ENCODE measurements around the gene GLB1L2.
"Not testable (repeated sequence)": the region's sequence is repeated elsewhere in the genome, so short reads cannot be mapped to it uniquely, and the experiment has no call there.

The GLB1L2 gene, protein sequence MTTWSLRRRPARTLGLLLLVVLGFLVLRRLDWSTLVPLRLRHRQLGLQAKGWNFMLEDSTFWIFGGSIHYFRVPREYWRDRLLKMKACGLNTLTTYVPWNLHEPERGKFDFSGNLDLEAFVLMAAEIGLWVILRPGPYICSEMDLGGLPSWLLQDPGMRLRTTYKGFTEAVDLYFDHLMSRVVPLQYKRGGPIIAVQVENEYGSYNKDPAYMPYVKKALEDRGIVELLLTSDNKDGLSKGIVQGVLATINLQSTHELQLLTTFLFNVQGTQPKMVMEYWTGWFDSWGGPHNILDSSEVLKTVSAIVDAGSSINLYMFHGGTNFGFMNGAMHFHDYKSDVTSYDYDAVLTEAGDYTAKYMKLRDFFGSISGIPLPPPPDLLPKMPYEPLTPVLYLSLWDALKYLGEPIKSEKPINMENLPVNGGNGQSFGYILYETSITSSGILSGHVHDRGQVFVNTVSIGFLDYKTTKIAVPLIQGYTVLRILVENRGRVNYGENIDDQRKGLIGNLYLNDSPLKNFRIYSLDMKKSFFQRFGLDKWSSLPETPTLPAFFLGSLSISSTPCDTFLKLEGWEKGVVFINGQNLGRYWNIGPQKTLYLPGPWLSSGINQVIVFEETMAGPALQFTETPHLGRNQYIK

DNA sequence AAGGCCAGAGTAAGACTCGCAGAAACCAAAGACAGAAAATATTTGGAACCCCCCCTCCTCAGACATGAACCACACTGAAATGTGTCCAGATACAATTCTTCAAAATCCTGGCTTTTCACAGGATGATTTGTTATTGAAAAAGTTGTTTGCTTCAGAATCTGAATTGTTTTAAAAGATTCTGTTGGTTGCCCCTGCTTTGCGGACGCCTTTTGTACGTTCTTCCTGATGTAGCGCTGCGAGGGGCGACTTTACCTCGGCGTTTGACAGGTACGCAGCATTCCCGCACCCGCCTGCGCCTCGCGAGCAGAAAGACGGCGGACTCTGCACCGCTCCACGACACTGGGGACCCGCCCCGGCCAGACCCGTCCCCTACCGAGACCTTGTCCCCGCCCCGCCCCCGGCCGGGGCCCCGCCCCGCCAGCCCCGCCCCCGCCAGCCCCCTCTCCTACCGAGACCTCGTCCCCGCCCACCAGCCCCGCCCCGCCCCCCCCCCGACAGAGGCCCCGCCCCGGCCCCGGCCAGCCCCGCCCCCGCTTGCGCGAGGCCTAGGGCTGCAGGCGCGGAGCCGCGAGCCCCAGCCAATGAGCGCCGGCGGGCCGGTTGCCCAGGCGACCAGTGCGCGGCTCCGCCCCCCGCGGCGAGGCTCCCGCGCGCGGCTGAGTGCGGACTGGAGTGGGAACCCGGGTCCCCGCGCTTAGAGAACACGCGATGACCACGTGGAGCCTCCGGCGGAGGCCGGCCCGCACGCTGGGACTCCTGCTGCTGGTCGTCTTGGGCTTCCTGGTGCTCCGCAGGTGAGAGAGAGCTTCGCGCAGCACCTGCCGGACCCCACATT lies at the start of gene GLB1L2:
Gene GLB1L2, plus strand, starts transcription at position 635 of the 835 bp plus-strand sequence. Its CDS starts 74 bp downstream, at position 709.
- DNase-seq = peak in 10 of 14 donors; percentile 13 to 66 (median 36)

DNA sequence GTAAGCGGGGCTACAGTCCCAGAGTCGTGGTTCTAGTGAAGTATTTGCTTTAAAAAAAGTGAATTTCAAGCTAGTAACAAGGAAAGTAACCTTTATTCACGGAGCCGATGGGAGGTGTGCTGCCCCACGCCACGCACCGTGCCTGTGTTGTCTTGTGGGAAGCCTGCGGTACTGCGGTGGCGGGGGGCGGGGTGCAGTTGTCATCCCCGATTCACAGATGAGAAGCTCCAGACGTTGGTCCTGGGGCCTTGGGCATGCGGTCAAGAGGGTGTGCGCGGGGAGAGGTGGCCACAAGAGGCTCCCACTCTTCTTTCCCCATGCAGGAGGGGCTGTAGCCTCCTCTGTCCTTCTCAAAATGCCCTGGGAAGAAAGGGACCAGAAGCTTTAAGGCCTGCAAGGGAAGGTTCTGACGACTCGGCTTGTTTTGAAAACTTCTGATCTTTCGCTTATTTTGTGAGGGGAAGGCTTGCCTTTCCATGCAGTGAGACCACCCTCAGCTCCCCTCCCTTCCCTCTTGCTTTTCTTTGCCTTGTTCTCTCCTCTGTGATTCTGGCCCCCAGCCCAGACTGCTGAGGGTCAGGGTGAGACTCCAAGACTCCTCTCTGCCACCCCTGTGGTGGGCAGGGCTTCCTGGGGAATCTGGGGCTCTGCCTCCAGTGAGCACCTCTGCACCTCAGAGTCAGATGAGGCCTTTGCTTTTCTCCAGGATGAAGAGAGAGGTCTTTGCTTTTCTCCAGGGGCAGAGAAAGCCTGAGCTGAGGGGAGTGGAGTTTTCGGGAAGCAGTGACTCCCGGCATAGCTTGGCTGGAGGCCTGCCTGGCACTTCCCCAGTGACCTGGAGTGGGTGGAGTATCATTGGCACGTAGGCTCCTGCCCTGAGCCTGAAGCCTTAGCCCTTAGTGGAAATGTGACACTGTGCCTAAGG lies 49.4 kb upstream of the GLB1L2 start:
- DNase-seq = no peak

DNA sequence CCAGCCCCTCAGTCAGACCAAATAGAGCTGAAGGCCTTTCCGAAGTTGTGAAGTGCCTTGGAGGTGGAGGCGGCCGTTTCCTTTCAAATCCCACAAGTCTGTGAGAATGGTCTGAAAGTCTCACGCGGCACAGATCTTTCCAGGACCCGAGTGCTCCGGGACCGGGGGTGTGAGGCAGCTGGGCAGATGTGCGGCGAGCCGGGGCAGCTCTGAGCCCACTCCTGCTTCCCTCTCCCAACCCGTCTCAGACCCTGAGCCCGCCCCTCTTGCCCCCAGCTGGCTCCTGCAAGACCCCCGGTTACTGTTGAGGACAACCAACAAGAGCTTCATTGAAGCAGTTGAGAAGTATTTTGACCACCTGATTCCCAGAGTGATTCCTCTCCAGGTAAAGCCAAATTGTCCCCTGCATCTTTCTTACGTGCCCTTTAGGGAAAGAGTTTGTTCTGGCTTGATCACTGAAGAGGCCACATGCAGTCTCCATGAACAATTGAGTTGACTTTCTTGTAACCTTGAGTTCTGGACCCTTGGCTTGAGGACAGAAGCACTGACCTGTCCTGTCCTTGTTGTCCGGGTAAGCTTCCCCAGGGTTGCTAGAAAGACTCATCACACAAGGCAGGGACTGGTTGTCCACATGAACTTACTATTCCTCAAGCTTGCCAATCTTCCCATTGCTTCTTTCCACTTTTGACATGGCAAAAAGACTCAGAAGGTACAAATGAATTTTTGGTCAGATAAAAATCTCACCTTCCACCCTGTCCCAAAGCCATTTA lies 48.1 kb upstream of the GLB1L2 start:
- no peak for DNase-seq

DNA sequence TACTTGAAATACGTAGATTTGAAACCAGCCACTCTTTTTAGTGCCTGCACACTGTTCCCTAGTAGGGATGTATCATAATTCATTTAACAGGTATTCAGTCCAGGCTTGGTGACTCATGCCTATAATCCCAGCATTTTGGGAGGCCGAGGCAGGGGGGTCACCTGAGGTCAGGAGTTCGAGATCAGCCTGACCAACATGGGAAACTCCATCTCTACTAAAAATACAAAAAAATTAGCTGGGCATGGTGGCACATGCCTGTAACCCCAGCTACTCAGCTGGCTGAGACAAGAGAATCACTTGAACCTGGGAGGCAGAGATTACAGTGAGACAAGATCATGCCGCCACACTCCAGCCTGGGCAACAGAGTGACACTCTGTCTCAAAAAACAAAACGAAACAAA lies 47.4 kb upstream of the GLB1L2 start:
- not testable (repeated sequence) for DNase-seq

DNA sequence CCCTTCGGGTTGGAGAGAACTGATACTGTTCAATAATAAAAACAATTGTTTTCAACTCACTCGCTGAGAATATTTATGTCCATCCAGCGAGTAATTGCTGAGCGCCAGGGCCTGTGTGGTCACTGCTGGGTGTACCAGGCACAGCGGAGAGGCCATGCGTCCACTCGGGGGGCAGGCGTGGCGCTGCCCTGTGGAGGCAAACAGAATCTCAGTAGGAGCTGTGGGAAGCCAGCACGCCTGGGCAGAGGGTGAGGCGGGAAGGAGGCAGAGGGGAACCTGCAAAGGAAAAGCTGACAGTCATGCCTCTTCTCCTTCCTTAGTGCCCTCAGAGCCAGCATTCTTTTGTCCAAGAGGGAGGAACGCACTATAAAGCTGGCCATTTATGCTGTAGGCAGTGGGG lies 44.2 kb upstream of the GLB1L2 start:
- DNase-seq = no peak

DNA sequence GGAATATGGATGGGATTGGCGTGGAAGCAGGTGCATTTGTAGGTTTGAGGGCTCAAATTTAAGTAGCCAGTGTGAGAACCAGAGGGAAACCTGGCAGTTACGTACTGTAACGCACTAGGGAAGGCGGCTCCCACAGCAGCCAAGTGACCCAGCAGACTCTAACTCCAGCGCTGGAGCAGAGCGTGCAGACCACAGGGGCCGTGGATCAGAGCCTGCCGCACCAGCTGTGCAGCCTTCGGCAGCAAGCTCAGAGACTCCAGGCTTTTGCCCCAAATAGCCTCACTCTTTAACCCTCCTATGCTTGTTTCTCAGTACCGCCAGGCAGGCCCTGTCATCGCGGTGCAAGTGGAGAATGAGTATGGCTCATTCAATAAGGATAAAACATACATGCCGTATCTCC lies 43.3 kb upstream of the GLB1L2 start:
- no peak for DNase-seq

DNA sequence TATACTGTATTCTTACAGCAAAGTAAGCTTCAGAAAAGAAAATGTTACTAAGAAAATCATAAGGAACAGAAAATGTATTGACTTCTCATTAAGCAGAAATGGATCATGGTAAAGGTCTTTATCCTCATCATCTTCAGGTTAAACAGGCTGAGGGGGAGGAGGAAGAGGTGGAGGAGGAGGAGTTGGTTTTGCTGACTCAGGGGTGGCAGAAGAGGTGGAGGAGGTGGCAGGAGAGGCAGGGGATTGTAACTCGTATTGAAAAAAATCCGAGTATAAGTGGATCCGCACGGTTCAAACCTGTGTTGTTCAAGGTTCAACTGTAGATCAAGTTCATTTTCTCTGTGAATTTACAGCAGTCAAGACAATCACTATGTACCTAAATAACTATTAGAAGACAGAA lies 42.6 kb upstream of the GLB1L2 start:
- DNase-seq = no peak

DNA sequence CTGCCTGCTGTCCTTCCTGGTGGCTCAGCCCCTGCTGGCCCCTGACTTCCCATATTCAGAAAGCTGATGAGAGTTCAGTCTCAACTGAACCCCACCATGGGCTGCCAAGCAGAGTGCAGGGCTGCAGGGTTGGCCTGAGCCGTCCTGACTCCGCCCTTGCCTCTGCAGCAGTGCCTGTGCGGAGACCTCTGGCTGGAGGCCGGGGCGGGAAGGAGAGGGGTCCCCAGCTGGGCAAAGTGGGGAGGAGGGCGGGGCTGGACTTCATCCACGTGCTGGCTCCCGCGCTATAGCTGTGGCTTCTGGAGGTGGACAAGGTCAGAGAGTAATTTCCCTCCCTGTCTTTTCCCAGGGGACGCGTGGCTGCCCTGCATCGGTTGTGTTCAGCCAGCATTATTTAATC lies 42.0 kb upstream of the GLB1L2 start:
- DNase-seq = no peak

DNA sequence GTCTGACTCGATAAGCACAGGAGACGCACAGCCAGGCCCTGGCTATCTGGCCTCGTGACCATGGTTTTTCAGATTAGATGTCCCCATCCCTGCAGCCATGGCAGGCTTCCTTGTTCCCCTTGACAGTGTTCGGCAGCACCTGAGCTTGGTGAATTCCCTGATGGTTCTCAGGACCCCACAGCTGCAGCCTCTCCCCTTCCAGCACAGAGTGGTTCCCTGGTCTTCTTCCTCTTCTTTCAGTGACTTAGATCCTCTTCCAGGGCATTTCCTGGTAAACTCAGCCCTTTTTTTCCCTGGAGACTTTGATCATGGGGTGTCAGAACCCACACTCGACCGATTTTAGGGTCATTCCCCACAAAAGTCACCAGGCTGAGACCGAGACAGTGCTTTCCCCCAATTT lies 41.1 kb upstream of the GLB1L2 start:
- DNase-seq = no peak

DNA sequence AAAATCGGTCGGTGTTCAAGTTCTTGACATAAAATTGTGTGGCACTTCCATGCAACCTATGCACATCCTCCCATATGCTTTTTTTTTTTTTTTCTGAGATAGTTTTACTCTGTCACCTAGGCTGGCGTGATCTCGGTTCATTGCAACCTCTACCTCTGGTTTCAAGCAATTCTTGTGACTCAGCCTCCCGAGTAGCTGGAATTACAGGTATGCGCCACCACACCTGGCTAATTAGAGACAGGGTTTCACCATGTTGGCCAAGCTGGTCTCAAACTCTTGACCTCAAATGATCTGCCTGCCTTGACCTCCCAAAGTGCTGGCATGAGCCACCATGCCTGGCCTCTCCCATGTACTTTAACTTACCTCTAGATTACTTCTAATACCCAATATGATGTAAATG lies 40.6 kb upstream of the GLB1L2 start:
- no peak for DNase-seq

DNA sequence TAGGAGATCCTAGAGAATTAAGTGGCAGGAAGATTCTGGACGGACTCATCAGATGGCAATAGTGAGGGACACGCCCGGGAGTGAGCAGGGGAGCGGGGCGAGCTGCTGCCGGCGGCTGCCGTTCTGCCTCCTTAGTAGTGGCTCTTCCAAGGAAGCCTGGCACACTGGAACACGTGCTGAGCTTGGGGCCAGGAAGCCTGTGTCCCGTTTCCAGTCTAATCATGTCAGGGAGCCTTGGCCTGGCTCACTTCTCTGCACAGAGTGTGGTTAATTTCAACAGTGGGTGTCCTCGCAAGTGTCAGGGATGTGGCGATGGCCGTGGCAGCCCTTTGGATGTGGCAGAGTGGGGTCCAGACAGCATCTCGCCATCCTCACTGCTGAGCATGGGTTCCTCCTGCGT lies 39.1 kb upstream of the GLB1L2 start:
- DNase-seq = no peak

DNA sequence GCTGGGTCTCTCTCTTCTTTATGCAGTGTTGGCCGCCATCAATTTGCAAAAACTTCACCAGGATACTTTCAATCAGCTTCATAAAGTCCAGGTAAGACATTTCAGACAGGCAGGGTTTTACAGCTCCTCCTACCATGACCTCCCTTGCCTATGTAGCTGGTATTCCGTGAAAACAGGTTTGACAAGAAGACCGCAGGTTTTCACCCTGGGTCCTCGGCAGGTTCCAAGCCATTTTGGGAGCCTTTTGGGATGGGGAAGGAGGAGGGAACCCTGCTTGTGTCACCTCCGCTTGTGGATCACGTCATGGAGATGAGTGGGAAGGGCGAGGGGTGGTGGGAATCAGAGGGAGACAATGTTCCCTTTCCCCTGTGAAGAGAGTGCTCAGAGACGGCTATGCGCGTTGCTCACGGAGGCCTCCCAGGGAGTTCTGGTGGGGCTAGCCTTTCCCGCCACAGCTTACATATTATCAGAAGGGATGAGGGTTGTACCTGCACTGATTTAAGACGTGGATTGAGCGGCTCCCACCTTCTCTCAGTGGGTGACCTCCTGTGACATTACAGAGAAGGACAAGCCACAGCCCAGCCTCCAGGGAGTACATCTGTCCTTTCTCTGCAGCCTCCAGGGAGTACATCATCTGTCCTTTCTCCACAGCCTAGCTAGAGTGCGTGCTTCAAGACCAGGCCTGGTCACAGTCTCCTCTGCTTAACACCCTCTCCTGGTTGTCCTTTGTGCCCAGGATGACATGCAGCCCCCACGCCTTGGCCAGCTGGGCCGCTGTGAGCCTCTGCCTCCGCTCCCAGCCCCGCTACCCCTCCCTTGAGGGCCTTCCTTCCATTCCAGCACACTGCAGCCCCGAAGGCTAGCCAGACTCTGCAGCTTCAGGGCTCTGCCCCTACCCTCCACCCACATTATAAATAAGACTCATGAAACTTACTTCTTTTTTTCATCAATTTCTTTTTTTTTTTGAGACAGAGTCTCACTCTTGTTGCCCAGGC lies 38.4 kb upstream of the GLB1L2 start:
- DNase-seq = no peak

DNA sequence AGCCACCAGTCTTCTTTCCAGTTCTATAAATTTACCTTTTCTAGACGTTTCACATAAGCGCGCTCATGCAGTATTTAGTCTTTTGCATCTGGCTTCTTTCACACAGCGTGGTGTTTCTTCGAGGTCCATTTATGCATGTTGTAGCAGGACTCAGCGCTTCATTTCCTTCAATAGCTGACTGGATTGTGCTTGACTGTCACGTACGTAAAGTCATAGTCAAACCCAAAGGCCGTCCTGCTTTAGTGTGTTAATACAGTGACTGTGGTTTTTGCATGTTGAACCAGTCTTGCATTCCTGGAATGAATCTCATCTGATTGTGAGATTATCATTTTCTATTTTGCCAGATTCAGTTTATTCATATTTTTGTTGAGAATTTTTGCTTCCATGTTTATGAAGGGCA lies 37.1 kb upstream of the GLB1L2 start:
- no peak for DNase-seq

DNA sequence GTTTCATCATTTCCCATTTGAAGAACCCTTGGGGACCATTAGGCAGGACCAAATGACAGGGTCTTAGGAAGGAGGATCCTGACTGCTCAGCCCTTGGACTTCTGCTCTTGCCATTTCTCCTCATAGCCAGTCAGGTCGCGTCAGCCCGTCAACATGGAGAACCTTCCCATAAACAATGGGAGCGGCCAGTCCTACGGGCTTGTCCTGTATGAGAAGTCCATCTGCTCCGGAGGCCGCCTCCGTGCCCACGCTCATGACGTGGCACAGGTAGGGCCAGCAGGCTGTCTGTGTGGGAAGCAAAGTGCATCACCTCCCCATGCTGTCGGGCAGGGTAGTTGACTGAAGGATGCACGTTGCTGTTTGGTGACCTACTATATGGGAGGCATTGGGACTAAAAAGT lies 19.6 kb upstream of the GLB1L2 start:
- no peak for DNase-seq

DNA sequence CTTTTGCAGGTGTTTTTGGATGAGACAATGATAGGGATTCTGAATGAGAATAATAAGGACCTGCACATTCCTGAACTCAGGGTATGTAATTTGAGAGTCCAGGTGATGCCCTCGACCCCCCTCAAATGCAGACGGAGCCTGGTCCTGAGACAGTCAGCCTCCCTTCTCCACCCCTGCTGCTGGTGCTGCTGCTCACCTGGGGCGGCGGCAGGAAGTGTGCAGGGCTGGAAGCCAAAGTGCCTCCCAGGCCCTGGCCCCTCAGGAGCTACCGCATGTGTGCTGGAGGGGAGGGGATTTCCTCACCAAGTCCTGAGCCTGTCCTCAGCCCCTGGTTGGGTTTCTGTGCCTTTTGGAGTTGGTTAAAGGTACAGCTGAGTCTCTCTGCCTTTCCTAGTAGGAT lies 19.0 kb upstream of the GLB1L2 start:
- DNase-seq = no peak

DNA sequence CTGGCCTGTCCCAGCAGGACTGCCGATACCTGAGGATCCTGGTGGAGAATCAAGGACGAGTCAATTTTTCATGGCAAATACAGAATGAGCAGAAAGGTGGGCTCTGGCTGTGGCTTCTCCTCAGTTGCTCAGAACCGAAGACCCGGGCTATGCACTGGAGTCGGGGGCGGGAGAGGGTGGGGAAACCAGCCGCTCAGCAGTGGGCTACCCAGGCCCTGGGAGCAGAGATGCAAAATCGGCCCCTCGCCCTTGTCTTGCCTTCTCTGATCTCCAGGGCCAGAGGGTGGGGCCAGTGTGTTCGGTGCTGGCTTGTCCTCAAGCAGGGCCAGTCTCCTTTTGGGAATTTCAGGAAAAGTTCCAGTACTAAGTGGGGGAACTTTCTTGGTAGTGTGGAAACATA lies 18.4 kb upstream of the GLB1L2 start:
- no peak for DNase-seq

DNA sequence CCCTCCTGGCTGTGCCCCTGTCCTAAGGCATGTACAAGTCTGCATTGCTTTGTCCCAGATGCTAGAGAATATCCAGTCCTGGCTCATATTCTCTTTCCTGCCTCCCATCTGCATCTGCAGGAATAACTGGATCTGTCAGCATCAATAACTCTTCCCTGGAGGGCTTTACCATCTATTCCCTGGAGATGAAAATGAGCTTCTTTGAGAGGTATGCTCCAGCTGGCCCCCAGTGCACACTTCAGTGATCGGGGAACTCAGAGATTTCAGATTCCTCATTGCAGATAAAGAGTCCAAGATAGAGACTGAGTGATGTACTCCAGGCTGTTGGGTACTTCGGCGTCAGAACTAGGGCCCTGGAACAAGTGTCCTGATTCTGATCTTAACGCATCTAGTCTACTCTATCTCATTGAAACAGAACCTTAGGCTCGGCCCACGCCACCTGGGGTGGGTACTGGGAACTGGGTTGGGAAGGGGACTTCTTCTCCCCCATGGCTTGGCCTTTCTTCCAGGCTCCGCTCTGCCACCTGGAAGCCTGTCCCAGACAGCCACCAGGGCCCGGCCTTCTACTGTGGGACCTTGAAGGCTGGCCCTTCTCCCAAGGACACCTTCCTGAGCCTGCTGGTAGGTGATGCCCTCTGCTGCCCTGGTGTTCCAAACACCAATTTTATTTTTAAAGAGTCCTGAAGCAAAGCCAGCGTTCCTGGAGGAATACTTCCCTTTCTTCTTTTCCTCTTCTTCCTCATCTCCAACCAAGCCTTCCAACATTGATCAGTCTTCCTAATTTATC lies 17.8 kb upstream of the GLB1L2 start:
- no peak for DNase-seq

DNA sequence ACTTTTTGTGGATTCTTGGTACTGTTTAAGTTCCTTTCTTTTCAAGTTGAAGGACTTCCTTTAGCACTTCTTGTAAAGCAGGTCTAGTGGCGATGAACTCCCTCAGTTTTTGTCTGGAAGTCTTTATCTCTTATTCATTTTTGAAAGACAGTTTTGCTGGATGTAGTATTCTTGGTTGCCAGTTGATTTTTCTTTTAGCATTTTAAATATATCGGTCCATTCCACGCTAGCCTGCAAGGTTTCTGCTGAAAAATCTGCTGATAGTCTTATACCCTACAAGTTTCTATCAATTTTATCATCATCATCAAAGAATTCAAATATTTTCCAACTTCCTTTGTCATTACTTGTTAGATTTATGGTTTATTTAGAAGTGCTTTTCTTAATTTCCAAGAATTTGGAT lies 14.7 kb upstream of the GLB1L2 start:
- no peak for DNase-seq

DNA sequence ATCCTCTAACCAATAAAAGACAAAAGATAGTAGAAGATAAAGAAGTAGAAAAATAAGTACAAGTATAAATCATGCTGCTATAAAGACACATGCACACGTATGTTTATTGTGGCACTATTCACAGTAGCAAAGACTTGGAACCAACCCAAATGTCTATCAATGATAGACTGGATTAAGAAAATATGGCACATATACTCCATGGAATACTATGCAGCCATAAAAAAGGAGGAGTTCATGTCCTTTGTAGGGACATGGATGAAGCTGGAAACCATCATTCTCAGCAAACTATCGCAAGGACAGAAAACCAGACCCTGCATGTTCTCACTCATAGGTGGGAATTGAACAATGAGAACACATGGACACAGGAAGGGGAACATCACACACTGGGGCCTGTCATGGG lies 10.4 kb upstream of the GLB1L2 start:
- DNase-seq = not testable (repeated sequence)
